SK-N-SH (cell line): ENCODE measurements around the gene MRPL32. TPM values are rescaled to one million over a fixed set of nuclear protein-coding genes. Genes with fewer than 3 reads are reported as not detected.

Experiments
- CTCF ChIA-PET: fragments of 300-600, 350-600 bp; formaldehyde crosslinking; extraction: SDS; loops from one replicate; lab custom pipeline; 2021; lab: Yijun Ruan, JAX
- POLR2A ChIA-PET: fragments of 350-600 bp; sonication (Branson Sonifier 250); formaldehyde crosslinking; extraction: SDS; loops from one replicate; lab custom pipeline; 2020; ENCODE audit warnings: antibody characterized with exemption, inconsistent platforms; lab: Yijun Ruan, JAX
- DNase-seq: peaks from one replicate; pipeline ENCODE4 v3.0.0; 2012
- H2AFZ ChIP-seq: fragments of 200-600 bp; sonication (generic); 2 replicates; pipeline ENCODE4 v1.8.1; 2016; ENCODE audit warnings: antibody characterized with exemption, mild to moderate bottlenecking, low read depth
- H3F3A ChIP-seq: fragments of 200-600 bp; sonication (generic); replicated peaks from 2 replicates; pipeline ENCODE3; 2016; ENCODE audit warnings: antibody characterized with exemption, mild to moderate bottlenecking; ENCODE audit not compliant: insufficient read depth
- H3K27ac ChIP-seq, 2 experiments: fragments of 200-500 bp in 1 of 2; fragments of 200-600 bp in 1 of 2; sonication (Bioruptor generic) in 1 of 2; sonication (generic), shearing (Covaris generic) in 1 of 2; 2 replicates each; pipeline versions ENCODE4 v1.5.1 to v1.6.1; 2014 to 2016; ENCODE audit warnings: low read depth in 2 of 2, inconsistent platforms in 1 of 2, low read length in 1 of 2, mild to moderate bottlenecking in 1 of 2, mixed read lengths in 1 of 2
- H3K27me3 ChIP-seq: fragments of 200-600 bp; sonication (generic), shearing (Covaris generic); 2 replicates; pipeline ENCODE4 v1.6.1; 2016; ENCODE audit warnings: mixed run types; ENCODE audit not compliant: insufficient read depth
- H3K36me3 ChIP-seq, 2 experiments: fragments of 200-500 bp in 1 of 2; fragments of 200-600 bp in 1 of 2; sonication (Bioruptor generic) in 1 of 2; sonication (generic) in 1 of 2; replicated peaks in 1 of 2; 2 replicates each; pipeline versions ENCODE3 to v1.5.1; 2014 to 2016; ENCODE audit warnings: low read length in 1 of 2, mild to moderate bottlenecking in 1 of 2; ENCODE audit not compliant: insufficient read depth in 2 of 2, control insufficient read depth in 1 of 2
- H3K4me1 ChIP-seq, 2 experiments: fragments of 200-500 bp in 1 of 2; fragments of 200-600 bp in 1 of 2; sonication (Bioruptor generic) in 1 of 2; sonication (generic), shearing (Covaris generic) in 1 of 2; 2 replicates each; pipeline versions ENCODE4 v1.5.1 to v1.6.1; 2014 to 2016; ENCODE audit warnings: low read depth in 1 of 2, low read length in 1 of 2, mixed run types in 1 of 2; ENCODE audit not compliant: insufficient read depth in 2 of 2, control insufficient read depth in 1 of 2
- H3K4me2 ChIP-seq: fragments of 200-600 bp; sonication (generic), shearing (Covaris generic); 2 replicates; pipeline ENCODE4 v1.6.1; 2017; ENCODE audit warnings: mixed run types
- H3K4me3 ChIP-seq, 2 experiments: fragments of 200-500 bp in 1 of 2; fragments of 200-600 bp in 1 of 2; sonication (Bioruptor generic) in 1 of 2; sonication (generic), shearing (Covaris generic) in 1 of 2; 2 replicates each; pipeline versions ENCODE4 v1.5.1 to v1.8.1; 2014 to 2016; ENCODE audit warnings: low read depth in 2 of 2, inconsistent platforms in 1 of 2, low read length in 1 of 2, mild to moderate bottlenecking in 1 of 2, mixed read lengths in 1 of 2, moderate library complexity in 1 of 2
- H3K79me2 ChIP-seq: fragments of 200-600 bp; sonication (generic); 2 replicates; pipeline ENCODE4 v1.8.1; 2017; ENCODE audit warnings: mild to moderate bottlenecking; ENCODE audit not compliant: insufficient read depth
- H3K9ac ChIP-seq: fragments of 200-600 bp; sonication (generic); 2 replicates; pipeline ENCODE4 v1.6.1; 2017; ENCODE audit warnings: mixed run types
- H3K9me2 ChIP-seq: fragments of 200-600 bp; sonication (generic); 2 replicates; pipeline ENCODE4 v1.6.1; 2017; ENCODE audit warnings: mixed run types
- H3K9me3 ChIP-seq: fragments of 200-600 bp; sonication (generic); 2 replicates; pipeline ENCODE4 v1.6.1; 2017; ENCODE audit warnings: mixed run types, mild to moderate bottlenecking, moderate library complexity
- H4K20me1 ChIP-seq: fragments of 200-600 bp; sonication (generic); 2 replicates; pipeline ENCODE4 v1.6.1; 2017; ENCODE audit warnings: mild to moderate bottlenecking, mixed run types; ENCODE audit not compliant: insufficient read depth
- CHD2 ChIP-seq: fragments of 150-350 bp; IDR thresholded peaks from 2 replicates; pipeline ENCODE4 v1.6.1; 2018; ENCODE audit warnings: low read length; ENCODE audit not compliant: partially characterized antibody
- FOXJ3 ChIP-seq: sonication (generic); formaldehyde crosslinking; IDR thresholded peaks from 2 replicates; pipeline ENCODE4 v1.5.1; 2020; ENCODE audit warnings: mild to moderate bottlenecking, missing genetic modification reagents
- FOXM1 ChIP-seq: IDR thresholded peaks from 2 replicates; pipeline ENCODE4 v1.4.0; 2012; ENCODE audit warnings: low read depth, mild to moderate bottlenecking
- GABPA ChIP-seq: IDR thresholded peaks from 2 replicates; pipeline ENCODE4 v1.4.0; 2012; ENCODE audit warnings: low read depth, mild to moderate bottlenecking
- IRF3 ChIP-seq: fragments of 150-350 bp; IDR thresholded peaks from 2 replicates; pipeline ENCODE4 v1.6.1; 2016; ENCODE audit warnings: mild to moderate bottlenecking, low read depth, low read length
- MAX ChIP-seq: IDR thresholded peaks from 2 replicates; pipeline ENCODE4 v1.4.0; 2012; ENCODE audit warnings: low read depth
- MXI1 ChIP-seq: IDR thresholded peaks from 2 replicates; pipeline ENCODE4 v1.6.1; 2012; ENCODE audit warnings: mild to moderate bottlenecking, low read depth, low read length, improper control_type of control experiment
- USF1 ChIP-seq: IDR thresholded peaks from 2 replicates; pipeline ENCODE4 v1.4.0; 2012; ENCODE audit warnings: low read depth, borderline replicate concordance
- WGBS: methylation state at CpG from one replicate; pipeline ENCODE4 v1.1.6; 2017; ENCODE audit warnings: low lambda C conversion rate; 5-methylcytosine and 5-hydroxymethylcytosine counted together
- polyA plus RNA-seq, 3 experiments: library from polyadenylated mRNA; depleted of rRNA; stranded (reverse); fragments of >200 nt; gene quantifications; 2 replicates each; pipeline ENCODE4 v1.2.3, GENCODE V29; 2012
- TF ChIP-seq, protein P1 (sequence below): IDR thresholded peaks from 2 replicates; pipeline ENCODE4; 2012

Gene MRPL32
- polyA plus RNA-seq, 1 of the 3 experiments (the other 2 are of a cell fraction) = 73.1 TPM

DNA sequence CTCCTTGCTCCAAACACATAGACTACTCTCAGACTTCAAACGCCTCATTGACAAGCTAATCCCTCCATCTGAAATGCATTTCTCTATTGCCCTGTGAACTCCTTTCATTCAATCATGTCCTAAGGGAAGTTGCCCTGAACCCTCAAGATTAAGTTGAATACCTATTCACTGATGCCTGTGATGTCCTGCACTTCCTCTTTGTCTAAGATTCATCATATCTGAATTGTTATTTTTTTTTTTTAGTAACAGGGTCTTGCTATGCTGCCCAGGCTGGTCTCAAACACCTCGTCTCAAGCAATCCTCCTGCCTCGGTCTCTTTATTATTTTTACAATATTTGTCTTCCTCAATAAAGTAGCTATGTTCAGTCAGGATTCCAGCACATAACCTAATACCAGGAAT lies 3.4 kb upstream of the MRPL32 start:
- CTCF ChIA-PET = interaction anchor here (0.8 to 7.8 kb wide), 6 partner anchors 10 to 526 kb away, joined by 3 to 81 read pairs (median 3); no protein-coding TSS in a partner anchor
- H3K9me2 ChIP-seq = no peaks in the 10 kb centered on the region
- POLR2A ChIA-PET = no interaction called here
- H4K20me1 ChIP-seq = peaks cover 29% of the 10 kb centered on the region
- no peak overlapping the region for H3K27ac ChIP-seq
- H3F3A ChIP-seq = peaks cover 3% of the 10 kb centered on the region
- peaks cover 35 to 37% of the 10 kb centered on the region in 2 experiments for H3K36me3 ChIP-seq
- no peak overlapping the region for H2AFZ ChIP-seq
- no peak overlapping the region for H3K9ac ChIP-seq
- peaks cover 67% of the 10 kb centered on the region for H3K79me2 ChIP-seq
- no peak overlapping the region for H3K4me2 ChIP-seq
- H3K9me3 ChIP-seq = no peaks in the 10 kb centered on the region
- no peaks in the 10 kb centered on the region for H3K27me3 ChIP-seq
- H3K4me1 ChIP-seq = peaks cover 0 to 18% of the 10 kb centered on the region in 2 experiments; a peak in 2 of 4 replicates
- WGBS = 65% methylated on average over 3 of the region's 3 CpGs
- H3K4me3 ChIP-seq = no peak overlapping the region
- no peak for DNase-seq
- no peak for TF ChIP-seq MAX
- TF ChIP-seq USF1 = no peak
- TF ChIP-seq FOXM1 = no peak
- no peak for TF ChIP-seq GABPA
- no peak for TF ChIP-seq IRF3
- TF ChIP-seq, protein P1, sequence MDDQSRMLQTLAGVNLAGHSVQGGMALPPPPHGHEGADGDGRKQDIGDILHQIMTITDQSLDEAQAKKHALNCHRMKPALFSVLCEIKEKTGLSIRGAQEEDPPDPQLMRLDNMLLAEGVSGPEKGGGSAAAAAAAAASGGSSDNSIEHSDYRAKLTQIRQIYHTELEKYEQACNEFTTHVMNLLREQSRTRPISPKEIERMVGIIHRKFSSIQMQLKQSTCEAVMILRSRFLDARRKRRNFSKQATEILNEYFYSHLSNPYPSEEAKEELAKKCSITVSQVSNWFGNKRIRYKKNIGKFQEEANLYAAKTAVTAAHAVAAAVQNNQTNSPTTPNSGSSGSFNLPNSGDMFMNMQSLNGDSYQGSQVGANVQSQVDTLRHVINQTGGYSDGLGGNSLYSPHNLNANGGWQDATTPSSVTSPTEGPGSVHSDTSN = no peak
- no peak for TF ChIP-seq MXI1
- no peak for TF ChIP-seq FOXJ3
- no peak for TF ChIP-seq CHD2

DNA sequence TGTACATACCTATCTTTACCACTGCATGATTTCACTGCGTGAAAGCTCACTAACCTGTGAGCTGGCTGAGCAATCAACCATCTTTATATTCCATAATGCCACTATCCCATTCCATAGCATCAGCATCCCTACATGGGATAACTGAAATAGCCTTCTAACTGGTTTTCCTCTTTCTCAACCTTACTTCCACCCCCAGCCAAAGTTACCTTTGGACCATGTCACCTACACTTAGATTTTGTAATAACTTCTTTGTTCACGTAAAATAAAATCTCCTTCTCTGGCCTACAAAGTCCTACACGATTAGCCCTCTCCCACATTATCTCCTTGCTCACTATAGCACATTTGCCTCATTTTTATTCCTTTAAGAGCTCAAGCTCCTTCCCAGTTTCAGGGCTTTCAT lies 2.7 kb upstream of the MRPL32 start:
- no peaks in the 10 kb centered on the region for H3K9me2 ChIP-seq
- ChIA-PET CTCF (interaction anchor here (0.9 to 7.8 kb wide), 8 partner anchors 10 to 179 kb away, joined by 3 to 81 read pairs (median 4); no protein-coding TSS in a partner anchor), POLR2A (no interaction called here)
- WGBS = 67% methylated on average over 3 of the region's 3 CpGs
- H4K20me1 ChIP-seq = peaks cover 29% of the 10 kb centered on the region
- H3K4me2 ChIP-seq = peak overlapping the region; percentile 81
- DNase-seq = no peak
- no peaks in the 10 kb centered on the region for H3K9me3 ChIP-seq
- no peaks in the 10 kb centered on the region for H3K27me3 ChIP-seq
- no peak overlapping the region for H3K27ac ChIP-seq
- no peak overlapping the region for H3K4me3 ChIP-seq
- H3F3A ChIP-seq = peaks cover 3% of the 10 kb centered on the region
- peaks cover 0 to 19% of the 10 kb centered on the region in 2 experiments; a peak in 2 of 4 replicates for H3K4me1 ChIP-seq
- H3K79me2 ChIP-seq = peaks cover 74% of the 10 kb centered on the region
- TF ChIP-seq IRF3 = no peak
- no peak overlapping the region for H2AFZ ChIP-seq
- H3K36me3 ChIP-seq = peaks cover 33 to 34% of the 10 kb centered on the region in 2 experiments
- H3K9ac ChIP-seq = no peak overlapping the region
